ENCODE results near the gene SLC39A11. TPM values are rescaled to one million over a fixed set of nuclear protein-coding genes. Genes with fewer than 3 reads are reported as not detected.

The SLC39A11 gene
- total and polyA plus RNA-seq, 4 donors: 9.3 to 49.3 (median 24.7) TPM

DNA sequence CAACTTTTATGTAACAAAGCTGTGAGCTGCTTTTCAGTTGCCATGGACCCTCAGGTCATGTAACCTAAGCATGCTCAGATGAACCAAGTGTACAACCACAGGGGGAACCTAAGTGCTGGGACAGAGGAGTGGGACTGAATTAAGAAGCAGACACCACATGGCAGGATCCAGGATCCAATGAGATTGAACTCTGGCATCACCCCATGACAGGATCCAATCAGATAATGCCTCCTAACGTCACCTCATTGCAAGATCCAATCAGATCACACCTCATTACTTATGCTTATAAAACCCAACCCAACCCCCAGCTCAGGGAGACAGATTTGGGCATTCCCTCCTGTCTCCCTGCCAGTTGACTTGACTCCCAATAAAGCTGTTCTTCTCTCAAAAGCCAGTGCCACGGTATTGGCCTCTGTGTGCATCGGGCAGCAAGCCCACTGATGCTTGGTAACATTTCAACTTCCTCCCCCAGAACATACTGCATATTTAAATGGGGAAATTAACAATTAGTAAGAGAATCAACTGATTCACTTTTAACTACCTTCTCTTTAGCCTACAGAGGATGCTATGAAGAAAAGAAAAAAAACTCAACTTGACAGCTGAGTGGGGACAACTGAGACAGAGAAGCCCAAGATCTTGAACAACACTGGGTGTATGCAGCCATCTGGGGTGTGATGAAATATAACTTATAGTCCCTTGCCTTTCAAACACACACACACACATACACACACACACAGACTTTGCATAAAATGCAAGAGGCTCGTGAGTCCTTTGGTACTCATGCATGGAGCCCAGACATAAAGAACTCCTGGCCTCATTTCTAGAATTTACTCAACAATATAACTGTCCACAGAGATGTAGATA lies 148.4 kb downstream of the SLC39A11 start:
- no peaks in the 10 kb centered on the region for H3K9me3 ChIP-seq (ENCODE audit: control insufficient read depth in 4 of 4, insufficient read depth in 3 of 4, low read length in 3 of 4)
- no peak overlapping the region for H3K4me3 ChIP-seq
- DNase-seq (no peak), ATAC-seq (ENCODE audit: insufficient read depth, low FRiP score) (no peak)
- no peak overlapping the region for H3K27ac ChIP-seq (ENCODE audit: low read depth in 1 of 2, low read length in 1 of 2)
- 88 to 93% methylated on average over 4 of the region's 4 CpGs for WGBS, 2 donors
- H3K36me3 ChIP-seq (ENCODE audit: control insufficient read depth in 4 of 4, insufficient read depth in 4 of 4, low read length in 4 of 4): peaks cover 0 to 5% (median 0%) of the 10 kb centered on the region in 4 donors
- no peaks in the 10 kb centered on the region for H3K4me1 ChIP-seq (ENCODE audit: control insufficient read depth in 5 of 5, insufficient read depth in 5 of 5, low read length in 5 of 5)
- no peaks in the 10 kb centered on the region for H3K27me3 ChIP-seq (ENCODE audit: control insufficient read depth in 3 of 3, insufficient read depth in 3 of 3, low read length in 2 of 3)
- no peak overlapping the region for H3K9ac ChIP-seq (ENCODE audit: insufficient read depth in 1 of 2, low read length in 2 of 2)
- TF ChIP-seq, protein P1, sequence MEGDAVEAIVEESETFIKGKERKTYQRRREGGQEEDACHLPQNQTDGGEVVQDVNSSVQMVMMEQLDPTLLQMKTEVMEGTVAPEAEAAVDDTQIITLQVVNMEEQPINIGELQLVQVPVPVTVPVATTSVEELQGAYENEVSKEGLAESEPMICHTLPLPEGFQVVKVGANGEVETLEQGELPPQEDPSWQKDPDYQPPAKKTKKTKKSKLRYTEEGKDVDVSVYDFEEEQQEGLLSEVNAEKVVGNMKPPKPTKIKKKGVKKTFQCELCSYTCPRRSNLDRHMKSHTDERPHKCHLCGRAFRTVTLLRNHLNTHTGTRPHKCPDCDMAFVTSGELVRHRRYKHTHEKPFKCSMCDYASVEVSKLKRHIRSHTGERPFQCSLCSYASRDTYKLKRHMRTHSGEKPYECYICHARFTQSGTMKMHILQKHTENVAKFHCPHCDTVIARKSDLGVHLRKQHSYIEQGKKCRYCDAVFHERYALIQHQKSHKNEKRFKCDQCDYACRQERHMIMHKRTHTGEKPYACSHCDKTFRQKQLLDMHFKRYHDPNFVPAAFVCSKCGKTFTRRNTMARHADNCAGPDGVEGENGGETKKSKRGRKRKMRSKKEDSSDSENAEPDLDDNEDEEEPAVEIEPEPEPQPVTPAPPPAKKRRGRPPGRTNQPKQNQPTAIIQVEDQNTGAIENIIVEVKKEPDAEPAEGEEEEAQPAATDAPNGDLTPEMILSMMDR (IDR thresholded peaks at IDR 0.05; ENCODE audit: control extremely low read depth, extremely low read depth): no peak

DNA sequence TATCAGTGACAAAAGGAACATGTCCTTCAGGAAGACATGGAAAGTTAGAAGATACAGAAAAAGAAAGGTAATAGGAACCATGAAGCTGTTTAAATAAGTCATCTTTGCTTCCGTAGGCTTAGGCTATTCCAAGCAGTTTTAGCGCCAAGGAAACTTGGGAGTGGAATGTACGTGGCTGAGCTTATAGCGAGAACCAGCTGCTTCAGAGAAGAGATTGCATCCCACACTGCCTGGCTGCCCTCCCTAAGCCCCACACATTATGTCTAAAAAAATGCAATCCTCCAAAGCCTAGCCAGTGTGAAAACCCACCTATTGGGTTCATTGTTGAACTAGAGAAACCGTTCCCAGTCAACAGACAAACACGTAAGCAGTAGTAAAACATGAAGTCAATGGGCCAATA lies 149.9 kb downstream of the SLC39A11 start:
- peak; percentile 20 to 78 (median 64) for DNase-seq
- TF ChIP-seq, protein P1 (IDR thresholded peaks at IDR 0.05; ENCODE audit: control extremely low read depth, extremely low read depth): no peak
- Histone ChIP-seq H3K27me3 (ENCODE audit: control insufficient read depth in 3 of 3, insufficient read depth in 3 of 3, low read length in 2 of 3) (no peaks in the 10 kb centered on the region), H3K4me3 (no peak overlapping the region), H3K36me3 (ENCODE audit: control insufficient read depth in 4 of 4, insufficient read depth in 4 of 4, low read length in 4 of 4) (peaks cover 0 to 4% (median 0%) of the 10 kb centered on the region in 4 donors), H3K9me3 (ENCODE audit: control insufficient read depth in 4 of 4, insufficient read depth in 3 of 4, low read length in 3 of 4) (no peaks in the 10 kb centered on the region), H3K9ac (ENCODE audit: insufficient read depth in 1 of 2, low read length in 2 of 2) (no peak overlapping the region), H3K4me1 (ENCODE audit: control insufficient read depth in 5 of 5, insufficient read depth in 5 of 5, low read length in 5 of 5) (no peaks in the 10 kb centered on the region), H3K27ac (ENCODE audit: low read depth in 1 of 2, low read length in 1 of 2) (no peak overlapping the region)
- ATAC-seq (ENCODE audit: insufficient read depth, low FRiP score): no peak
- 89 to 92% methylated on average over 6 of the region's 6 CpGs for WGBS, 2 donors

DNA sequence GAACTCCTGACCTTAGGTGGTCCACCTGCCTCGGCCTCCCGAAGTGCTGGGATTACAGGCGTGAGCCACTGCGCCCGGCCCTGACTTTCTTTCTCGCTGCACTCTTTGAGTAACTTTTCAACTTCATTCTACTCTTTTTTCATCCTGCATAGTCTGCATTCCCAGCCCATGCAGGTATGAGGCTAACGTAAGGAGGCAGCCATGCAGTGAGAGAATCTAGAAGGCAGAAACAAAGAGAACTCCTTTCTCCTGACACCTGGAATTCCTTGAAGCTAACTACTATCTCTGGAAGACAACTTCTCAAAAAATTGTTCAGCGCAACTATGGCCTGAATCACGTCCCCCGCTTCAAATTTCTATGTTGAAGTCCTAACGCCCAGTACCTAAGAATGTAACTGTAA lies 152.0 kb downstream of the SLC39A11 start:
- Histone ChIP-seq H3K4me3 (no peak overlapping the region), H3K27ac (ENCODE audit: low read depth in 1 of 2, low read length in 1 of 2) (no peak overlapping the region), H3K9ac (ENCODE audit: insufficient read depth in 1 of 2, low read length in 2 of 2) (no peak overlapping the region), H3K9me3 (ENCODE audit: control insufficient read depth in 4 of 4, insufficient read depth in 3 of 4, low read length in 3 of 4) (no peaks in the 10 kb centered on the region), H3K27me3 (ENCODE audit: control insufficient read depth in 3 of 3, insufficient read depth in 3 of 3, low read length in 2 of 3) (no peaks in the 10 kb centered on the region), H3K4me1 (ENCODE audit: control insufficient read depth in 5 of 5, insufficient read depth in 5 of 5, low read length in 5 of 5) (no peaks in the 10 kb centered on the region), H3K36me3 (ENCODE audit: control insufficient read depth in 4 of 4, insufficient read depth in 4 of 4, low read length in 4 of 4) (no peaks in the 10 kb centered on the region)
- no peak for DNase-seq
- TF ChIP-seq, protein P1 (IDR thresholded peaks at IDR 0.05; ENCODE audit: control extremely low read depth, extremely low read depth): no peak
- 91 to 97% methylated on average over 11 of the region's 11 CpGs for WGBS, 2 donors
- no peak for ATAC-seq (ENCODE audit: insufficient read depth, low FRiP score)

All from lung (tissue), 12 donors.